Loucy (cell line): ENCODE results near the gene GTF2IRD1.
"Not testable (repeated sequence)": the region's sequence is repeated elsewhere in the genome, so short reads cannot be mapped to it uniquely, and the experiment has no call there.

Experiments used
- H2AFZ ChIP-seq: fragments of 200-600 bp; sonication (generic); 2 replicates; pipeline ENCODE4 v1.6.0; 2016; ENCODE audit warnings: antibody characterized with exemption, mild to moderate bottlenecking, low read length, moderate library complexity
- H3F3A ChIP-seq: fragments of 200-600 bp; 2 replicates; pipeline ENCODE4 v1.6.0; 2016; ENCODE audit warnings: antibody characterized with exemption, low read depth, mild to moderate bottlenecking
- H3K27me3 ChIP-seq: fragments of 200-600 bp; sonication (generic); 2 replicates; pipeline ENCODE4 v1.6.1; 2014; ENCODE audit warnings: low read length, mild to moderate bottlenecking; ENCODE audit not compliant: insufficient read depth, poor library complexity, severe bottlenecking
- H3K36me3 ChIP-seq: fragments of 200-600 bp; sonication (generic); 2 replicates; pipeline ENCODE4 v1.6.1; 2016; ENCODE audit warnings: low read length; ENCODE audit not compliant: insufficient read depth
- H3K4me1 ChIP-seq: fragments of 200-600 bp; sonication (generic); 2 replicates; pipeline ENCODE4 v1.5.1; 2014; ENCODE audit warnings: low read length, mild to moderate bottlenecking; ENCODE audit not compliant: insufficient read depth, poor library complexity, severe bottlenecking
- H3K4me2 ChIP-seq: fragments of 200-600 bp; sonication (generic); 2 replicates; pipeline ENCODE4 v1.6.0; 2014; ENCODE audit warnings: antibody characterized with exemption, low read length, low read depth, mild to moderate bottlenecking; ENCODE audit not compliant: poor library complexity, severe bottlenecking
- H3K4me3 ChIP-seq: fragments of 200-600 bp; sonication (generic); 2 replicates; pipeline ENCODE4 v1.5.1; 2014; ENCODE audit warnings: low read length, mild to moderate bottlenecking, mixed read lengths; ENCODE audit not compliant: poor library complexity, severe bottlenecking
- H3K79me2 ChIP-seq: fragments of 200-600 bp; sonication (generic); 2 replicates; pipeline ENCODE4 v1.6.1; 2014; ENCODE audit warnings: low read length; ENCODE audit not compliant: insufficient read depth
- H3K9ac ChIP-seq: fragments of 200-600 bp; sonication (generic); 2 replicates; pipeline ENCODE4 v1.6.0; 2014; ENCODE audit warnings: mild to moderate bottlenecking, low read depth, low read length, moderate library complexity; ENCODE audit not compliant: poor library complexity, severe bottlenecking
- H3K9me2 ChIP-seq: fragments of 200-600 bp; sonication (generic); replicated peaks from 2 replicates; pipeline ENCODE4 v1.6.1; 2016; ENCODE audit warnings: low read depth, low read length, mixed read lengths
- H3K9me3 ChIP-seq: fragments of 200-600 bp; sonication (generic); 2 replicates; pipeline ENCODE4 v1.6.1; 2014; ENCODE audit warnings: mild to moderate bottlenecking, antibody characterized with exemption, low read length, low read depth; ENCODE audit not compliant: insufficient read depth
- H4K20me1 ChIP-seq: fragments of 200-600 bp; sonication (generic); 2 replicates; pipeline ENCODE4 v1.6.0; 2014; ENCODE audit warnings: antibody characterized with exemption, low read length, mild to moderate bottlenecking; ENCODE audit not compliant: insufficient read depth, poor library complexity, severe bottlenecking
- EZH2phosphoT487 ChIP-seq: fragments of 200-600 bp; IDR thresholded peaks from 2 replicates; pipeline ENCODE4 v1.6.1; 2018; ENCODE audit warnings: antibody characterized with exemption, mild to moderate bottlenecking, moderate library complexity, borderline replicate concordance
- TF ChIP-seq, protein P1 (sequence below): fragments of 200-600 bp; sonication (generic); conservative IDR thresholded peaks from 2 replicates; pipeline ENCODE4 v1.5.1; 2014; ENCODE audit warnings: mild to moderate bottlenecking, antibody characterized with exemption, low read length

Gene GTF2IRD1

DNA sequence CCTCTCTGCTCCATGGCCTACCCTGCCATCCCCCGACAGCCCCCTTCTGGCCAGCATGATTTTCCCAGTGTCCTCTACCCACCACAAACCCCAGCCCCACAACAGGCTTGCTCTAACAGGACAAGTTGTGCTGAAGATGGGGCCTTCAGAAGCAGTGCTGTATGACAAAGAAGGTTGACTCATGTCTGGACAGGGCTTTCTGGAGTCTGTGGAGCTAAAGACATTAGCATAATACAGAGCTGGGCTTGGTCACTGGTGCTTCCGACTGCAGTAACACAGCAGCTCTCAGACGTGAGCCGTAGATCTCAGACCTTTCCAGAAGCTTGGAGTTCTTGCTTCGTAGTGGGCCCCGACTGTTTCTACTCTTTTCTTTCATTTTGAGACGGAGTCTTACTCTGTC lies 100.5 kb downstream of the GTF2IRD1 start:
- Histone ChIP-seq H3F3A (no peaks in the 10 kb centered on the region), H3K9me3 (no peaks in the 10 kb centered on the region), H3K36me3 (no peaks in the 10 kb centered on the region), H3K79me2 (no peaks in the 10 kb centered on the region), H2AFZ (no peak overlapping the region), H3K9me2 (no peaks in the 10 kb centered on the region), H4K20me1 (no peaks in the 10 kb centered on the region), H3K4me3 (no peak overlapping the region), H3K4me2 (no peak overlapping the region), H3K27me3 (no peaks in the 10 kb centered on the region), H3K4me1 (no peaks in the 10 kb centered on the region), H3K9ac (no peak overlapping the region)
- no peak for TF ChIP-seq EZH2phosphoT487
- TF ChIP-seq, protein P1, sequence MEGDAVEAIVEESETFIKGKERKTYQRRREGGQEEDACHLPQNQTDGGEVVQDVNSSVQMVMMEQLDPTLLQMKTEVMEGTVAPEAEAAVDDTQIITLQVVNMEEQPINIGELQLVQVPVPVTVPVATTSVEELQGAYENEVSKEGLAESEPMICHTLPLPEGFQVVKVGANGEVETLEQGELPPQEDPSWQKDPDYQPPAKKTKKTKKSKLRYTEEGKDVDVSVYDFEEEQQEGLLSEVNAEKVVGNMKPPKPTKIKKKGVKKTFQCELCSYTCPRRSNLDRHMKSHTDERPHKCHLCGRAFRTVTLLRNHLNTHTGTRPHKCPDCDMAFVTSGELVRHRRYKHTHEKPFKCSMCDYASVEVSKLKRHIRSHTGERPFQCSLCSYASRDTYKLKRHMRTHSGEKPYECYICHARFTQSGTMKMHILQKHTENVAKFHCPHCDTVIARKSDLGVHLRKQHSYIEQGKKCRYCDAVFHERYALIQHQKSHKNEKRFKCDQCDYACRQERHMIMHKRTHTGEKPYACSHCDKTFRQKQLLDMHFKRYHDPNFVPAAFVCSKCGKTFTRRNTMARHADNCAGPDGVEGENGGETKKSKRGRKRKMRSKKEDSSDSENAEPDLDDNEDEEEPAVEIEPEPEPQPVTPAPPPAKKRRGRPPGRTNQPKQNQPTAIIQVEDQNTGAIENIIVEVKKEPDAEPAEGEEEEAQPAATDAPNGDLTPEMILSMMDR: no peak

DNA sequence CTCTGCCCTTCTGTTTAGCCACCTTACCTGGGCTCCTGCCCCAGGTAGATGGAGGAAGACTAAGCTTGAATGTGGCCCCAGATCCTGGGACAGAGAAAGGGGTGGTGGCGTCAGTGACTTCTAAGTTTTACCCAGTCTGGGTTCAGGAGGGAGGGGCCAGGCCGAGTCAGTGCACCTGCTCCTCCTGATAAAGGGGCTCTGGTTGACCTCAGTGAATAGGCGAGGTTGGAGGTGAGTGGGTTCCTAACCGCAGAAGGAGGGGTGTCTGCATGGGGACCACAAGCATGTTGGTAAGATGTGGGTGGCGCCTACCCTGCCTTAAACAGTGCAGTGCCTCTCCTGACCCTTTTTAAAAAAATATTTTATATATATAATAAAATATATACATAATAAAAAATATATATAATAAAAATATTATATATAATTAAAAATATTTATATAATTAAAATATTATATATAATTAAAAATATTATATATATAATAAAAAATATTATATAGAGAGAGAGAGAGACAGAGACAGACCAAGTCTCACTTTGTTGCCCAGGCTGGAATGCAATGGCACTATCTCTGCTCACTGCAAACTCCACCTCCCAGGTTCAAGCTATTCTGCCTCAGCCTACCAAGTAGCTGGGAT lies 106.5 kb downstream of the GTF2IRD1 start:
- no peaks in the 10 kb centered on the region for H3K36me3 ChIP-seq
- no peaks in the 10 kb centered on the region for H3K9me3 ChIP-seq
- no peaks in the 10 kb centered on the region for H3K4me1 ChIP-seq
- no peaks in the 10 kb centered on the region for H3K9me2 ChIP-seq
- TF ChIP-seq, protein P1: no peak
- TF ChIP-seq EZH2phosphoT487: no peak
- H4K20me1 ChIP-seq: no peaks in the 10 kb centered on the region
- H3K4me2 ChIP-seq: no peak overlapping the region
- H3K27me3 ChIP-seq: no peaks in the 10 kb centered on the region
- no peaks in the 10 kb centered on the region for H3F3A ChIP-seq
- H3K9ac ChIP-seq: no peak overlapping the region
- H2AFZ ChIP-seq: no peak overlapping the region
- H3K4me3 ChIP-seq: no peak overlapping the region
- H3K79me2 ChIP-seq: no peaks in the 10 kb centered on the region

DNA sequence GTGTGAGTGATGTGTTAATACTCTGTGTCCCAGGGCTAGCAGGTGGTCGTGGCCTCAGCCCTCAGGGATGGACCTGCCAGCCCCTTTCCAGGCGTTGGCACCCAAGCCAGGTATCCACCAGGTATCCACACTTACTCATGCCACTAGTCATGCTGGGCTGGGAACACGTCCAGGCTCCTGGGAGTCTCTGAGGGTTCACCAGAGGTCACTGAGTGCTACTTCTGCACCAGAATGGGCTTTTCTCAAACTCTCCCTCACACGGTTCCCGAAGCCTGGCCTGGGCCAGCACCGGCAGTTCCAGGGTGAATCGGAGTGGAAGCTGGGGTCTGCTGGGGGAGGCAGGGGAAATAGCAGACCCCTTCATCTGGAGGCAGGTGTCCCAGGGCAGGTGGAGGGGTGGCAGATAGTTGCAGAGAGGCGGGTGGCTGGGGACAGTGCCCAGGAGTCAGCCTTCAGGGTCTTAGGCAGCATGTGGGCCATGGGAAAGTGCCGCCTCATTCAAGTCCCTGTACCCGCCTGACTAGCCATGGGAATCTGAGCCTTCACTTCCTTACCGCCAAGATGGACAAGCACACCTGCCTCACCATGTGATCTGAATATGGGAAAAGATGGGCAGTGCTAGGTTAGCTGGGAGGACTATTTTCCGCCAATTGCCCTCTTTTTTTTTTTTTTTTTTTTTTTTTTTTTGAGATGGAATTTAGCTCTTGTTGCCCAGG lies 108.3 kb downstream of the GTF2IRD1 start:
- no peaks in the 10 kb centered on the region for H3K9me2 ChIP-seq
- H3K9ac ChIP-seq: no peak overlapping the region

DNA sequence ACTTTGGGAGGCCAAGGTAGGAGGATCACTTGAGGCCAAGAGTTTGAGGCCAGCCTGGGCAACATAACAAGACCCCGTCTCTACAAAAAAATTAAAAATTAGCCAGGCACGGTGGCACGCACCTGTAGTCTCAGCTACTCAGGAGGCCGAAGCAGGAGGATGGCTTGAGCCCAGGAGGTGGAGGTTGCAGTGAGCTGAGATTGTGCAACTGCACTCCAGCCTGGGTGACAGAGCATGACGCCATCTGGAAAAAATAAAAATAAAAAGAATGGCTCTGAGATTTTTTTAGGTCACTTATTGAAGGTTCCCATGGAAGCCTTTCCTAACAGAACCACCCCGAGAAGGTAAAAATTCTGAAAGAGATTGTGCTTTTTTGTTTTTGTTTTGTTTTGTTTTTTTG lies 109.9 kb downstream of the GTF2IRD1 start:
- H3K79me2 ChIP-seq, H4K20me1 ChIP-seq, H3K4me2 ChIP-seq, H3K9ac ChIP-seq, H3K9me3 ChIP-seq, H3F3A ChIP-seq, H3K9me2 ChIP-seq, H3K4me1 ChIP-seq, H3K36me3 ChIP-seq, H3K4me3 ChIP-seq, H2AFZ ChIP-seq, H3K27me3 ChIP-seq: not testable (repeated sequence)

More for the DNA sequence above, 108.3 kb downstream of the GTF2IRD1 start:
- Histone ChIP-seq H3K27me3 (no peaks in the 10 kb centered on the region), H3K4me3 (no peak overlapping the region), H2AFZ (no peak overlapping the region), H3F3A (no peaks in the 10 kb centered on the region), H3K36me3 (no peaks in the 10 kb centered on the region), H3K4me1 (no peaks in the 10 kb centered on the region), H3K9me3 (no peaks in the 10 kb centered on the region), H3K4me2 (no peak overlapping the region), H4K20me1 (no peaks in the 10 kb centered on the region), H3K79me2 (no peaks in the 10 kb centered on the region)
- TF ChIP-seq EZH2phosphoT487: no peak
- TF ChIP-seq, protein P1: no peak
